NCI-H345 treated with DMSO at 0.1 percent for 48 hours (cell line): Measurements from ENCODE around the gene SEC24B.

Source experiments
- DNase-seq: peaks from one replicate; lab custom pipeline; 2025; ENCODE audit not compliant: unreplicated experiment; lab: John Stamatoyannopoulos, UW

Gene SEC24B

DNA sequence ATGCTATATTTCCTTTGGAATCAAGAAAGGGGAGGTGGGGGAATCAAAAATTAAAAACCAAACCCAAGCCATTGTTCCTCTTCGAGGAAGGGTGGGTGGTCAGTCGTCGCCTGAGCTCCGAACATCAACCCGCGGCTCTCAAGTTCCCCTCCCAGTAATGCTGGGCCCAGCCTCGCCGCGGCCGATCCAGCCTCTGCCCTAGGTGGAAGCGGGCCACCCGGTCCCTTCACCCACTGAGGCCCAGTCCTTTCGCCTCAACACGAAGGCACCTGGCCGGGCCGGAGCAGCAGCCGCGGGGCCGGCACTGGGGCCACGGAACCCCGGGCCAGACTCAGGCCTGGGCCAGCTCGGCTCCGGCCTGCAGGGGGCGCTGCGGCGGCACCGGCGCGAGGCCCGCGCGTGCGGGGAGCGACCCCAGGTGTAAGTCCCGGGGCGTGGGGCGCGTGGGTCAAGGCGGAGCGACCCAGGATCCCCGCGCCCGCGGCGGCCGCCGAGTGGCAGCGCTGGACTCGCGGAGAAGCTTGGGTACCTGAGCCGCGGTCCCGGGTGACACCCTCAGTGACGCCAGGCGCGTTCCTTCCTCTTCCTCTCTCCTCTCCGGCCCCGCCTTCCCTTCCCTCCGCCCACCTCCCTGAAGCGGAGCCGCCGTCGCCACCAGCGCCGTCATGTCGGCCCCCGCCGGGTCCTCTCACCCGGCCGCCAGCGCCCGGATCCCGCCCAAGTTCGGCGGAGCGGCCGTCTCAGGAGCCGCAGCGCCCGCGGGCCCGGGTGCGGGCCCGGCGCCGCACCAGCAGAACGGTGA, at the start of gene SEC24B:
Gene SEC24B, plus strand, starts transcription at position 611 of the 802 bp plus-strand sequence. Its CDS starts 55 bp downstream, at position 666.
- peak; percentile 26 for DNase-seq

DNA sequence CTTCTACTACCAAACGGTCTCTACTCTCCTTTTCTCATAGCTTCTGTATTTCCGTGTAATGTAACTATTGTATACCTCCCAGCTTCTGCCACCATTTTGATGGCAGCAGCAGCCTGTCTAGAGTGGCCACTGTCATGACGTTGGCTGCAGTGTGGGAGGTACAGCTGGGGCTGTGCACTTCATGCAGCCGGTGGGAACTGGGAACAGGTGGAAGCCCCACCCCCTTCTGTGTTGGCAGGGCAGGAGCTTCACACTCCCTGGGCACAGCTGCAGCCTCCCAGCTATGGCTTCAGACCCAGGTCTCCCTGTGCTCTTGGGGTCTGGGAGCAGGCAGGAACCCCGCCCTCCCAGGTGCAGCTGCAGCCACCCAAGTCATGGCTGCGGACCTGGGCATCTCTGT, 49.8 kb upstream of the SEC24B start:
- no peak for DNase-seq

DNA sequence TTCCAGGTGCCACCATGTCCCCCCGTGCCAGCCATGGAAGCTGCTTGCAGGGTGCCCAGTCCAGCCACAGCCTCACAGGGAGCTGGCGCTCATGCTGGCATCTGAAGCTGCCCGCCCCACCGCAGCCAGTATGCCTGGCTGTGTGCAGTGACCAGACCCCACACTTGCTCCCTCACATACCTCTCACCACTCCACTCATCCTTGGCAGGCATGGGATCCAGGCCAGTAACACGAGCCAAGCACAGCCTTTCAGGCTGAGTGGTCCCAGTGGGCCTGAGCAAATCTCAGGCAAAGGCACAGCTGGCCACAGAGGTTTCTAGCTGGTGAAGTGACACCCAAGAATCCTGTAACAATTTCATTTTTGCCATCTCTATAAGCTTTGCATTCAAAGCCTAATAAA, 48.4 kb upstream of the SEC24B start:
- no peak for DNase-seq

DNA sequence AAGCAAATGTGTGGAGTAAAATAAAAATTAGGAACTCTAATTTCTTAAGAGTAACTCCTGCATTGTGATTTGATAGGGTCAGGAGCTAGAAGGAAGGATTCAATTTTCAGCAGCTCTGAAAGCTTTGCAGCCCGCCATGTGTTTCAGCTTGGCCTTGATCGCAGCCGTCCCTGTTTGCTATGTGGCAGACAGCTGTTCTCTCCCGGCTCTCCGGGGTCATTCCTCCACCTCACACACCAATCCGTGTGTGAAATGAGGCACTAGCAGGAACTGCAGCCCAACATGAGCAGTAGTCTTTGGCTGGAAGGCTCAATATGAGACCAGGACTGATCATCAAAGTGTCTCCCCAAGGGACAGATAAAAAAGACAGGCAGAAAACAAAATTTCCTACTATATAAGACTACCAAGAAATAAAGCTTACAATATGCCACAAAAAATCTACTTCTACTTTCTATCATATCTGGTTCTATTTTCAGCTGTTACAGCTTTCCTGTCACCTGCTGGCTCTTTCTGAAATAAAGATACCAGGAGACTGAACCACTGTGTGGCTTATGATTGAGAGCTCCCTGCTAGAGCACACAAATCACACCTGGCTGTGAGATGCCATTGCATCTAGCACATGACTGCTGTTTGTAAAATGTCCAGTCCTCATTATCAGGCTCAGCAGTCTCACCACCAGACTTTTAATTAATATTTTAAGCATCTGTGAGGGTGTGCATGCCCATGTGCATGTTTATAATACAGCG, 44.1 kb upstream of the SEC24B start:
- DNase-seq = no peak

DNA sequence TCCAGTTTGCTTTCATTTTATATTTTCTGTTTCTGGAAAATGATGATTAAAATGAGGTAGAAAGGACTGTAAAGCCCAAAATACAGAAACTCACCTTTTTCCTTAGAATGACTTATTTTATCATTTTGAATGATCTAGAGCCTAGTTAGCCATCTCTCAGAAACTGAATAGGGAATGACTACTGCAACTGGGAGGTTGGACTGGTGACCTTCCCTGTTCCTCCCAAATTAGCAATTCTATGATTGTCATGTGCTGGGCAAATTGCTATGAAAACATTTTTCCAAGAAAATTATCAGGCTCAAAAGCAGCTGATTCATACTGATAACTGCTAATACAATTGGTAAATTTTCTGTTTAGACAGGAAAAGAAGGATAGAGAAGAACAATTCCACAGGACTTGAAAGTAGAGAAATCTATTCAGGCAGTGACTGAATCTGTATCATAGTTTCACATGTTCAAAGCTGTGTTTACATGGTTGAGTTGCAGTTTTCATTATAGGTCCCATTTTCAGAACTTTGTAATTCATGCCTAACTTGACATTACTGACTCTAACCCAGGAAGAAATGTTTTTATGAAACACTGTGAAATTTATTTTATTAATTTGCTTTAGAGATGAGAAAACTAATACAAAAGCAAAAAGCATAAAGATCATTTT, 43.4 kb upstream of the SEC24B start:
- DNase-seq = no peak

DNA sequence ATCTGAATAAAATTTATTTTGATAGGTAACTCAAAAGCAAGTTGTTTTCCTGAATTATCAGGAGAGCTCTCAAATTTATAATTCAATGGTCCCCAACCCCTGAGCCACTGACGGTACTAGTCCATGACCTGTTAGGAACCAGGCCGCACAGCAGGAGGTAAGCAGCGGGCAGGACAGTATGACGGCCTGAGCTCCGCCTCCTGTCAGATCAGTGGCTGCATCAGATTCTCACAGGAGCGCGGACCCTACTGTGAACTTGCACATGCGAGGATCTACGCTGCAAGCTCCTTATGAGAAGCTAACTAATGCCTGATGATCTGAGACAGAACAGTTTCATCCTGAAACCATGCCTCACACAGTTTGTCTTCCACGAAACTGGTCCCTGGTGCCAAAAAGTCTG, 37.9 kb upstream of the SEC24B start:
- no peak for DNase-seq

DNA sequence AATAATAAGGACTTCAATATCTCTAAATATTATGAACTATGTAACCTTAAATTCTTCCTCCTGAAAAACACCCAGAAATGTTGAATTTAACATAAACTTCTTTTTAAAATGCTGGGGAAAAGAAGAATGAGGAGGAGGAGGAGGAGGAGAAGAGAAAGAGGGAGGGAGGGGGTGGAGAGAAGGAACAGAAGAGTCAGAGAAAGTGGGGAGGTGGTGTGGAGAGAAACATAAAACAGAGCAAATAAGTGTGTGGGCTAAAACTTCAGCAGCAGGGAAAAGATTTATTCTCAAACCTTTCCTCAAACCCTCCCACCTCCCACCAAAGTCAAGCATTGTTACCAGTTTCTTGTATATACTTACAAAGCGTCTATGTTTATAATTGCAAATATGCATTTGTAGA, 34.7 kb upstream of the SEC24B start:
- no peak for DNase-seq

DNA sequence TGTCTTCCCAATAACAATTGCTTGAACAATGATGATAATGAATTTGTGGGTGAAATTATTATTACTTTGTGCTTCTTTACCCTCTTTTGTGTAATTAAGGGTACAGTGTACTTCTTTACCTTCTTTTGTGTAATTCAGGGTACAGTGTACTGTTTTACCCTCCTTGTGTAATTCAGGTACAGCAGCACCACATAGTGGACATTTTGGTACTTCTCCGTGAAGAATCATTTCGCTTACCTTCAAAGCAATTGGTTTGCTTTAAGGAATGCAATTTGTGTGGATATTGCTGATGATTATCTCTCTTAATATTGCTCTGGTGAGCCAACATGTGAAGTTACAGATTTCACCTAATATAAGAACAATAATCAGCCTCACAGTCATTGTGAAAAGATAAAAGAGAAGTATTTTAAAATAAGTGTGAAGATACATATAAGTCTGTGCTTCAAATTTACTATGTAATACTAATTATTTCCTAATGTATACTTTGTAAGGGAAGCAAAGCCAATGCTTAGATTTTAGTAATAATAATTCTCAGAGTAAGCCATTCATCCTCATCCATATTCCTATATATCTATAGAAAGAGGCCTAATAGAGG, 27.2 kb upstream of the SEC24B start:
- DNase-seq = peak; percentile 8

DNA sequence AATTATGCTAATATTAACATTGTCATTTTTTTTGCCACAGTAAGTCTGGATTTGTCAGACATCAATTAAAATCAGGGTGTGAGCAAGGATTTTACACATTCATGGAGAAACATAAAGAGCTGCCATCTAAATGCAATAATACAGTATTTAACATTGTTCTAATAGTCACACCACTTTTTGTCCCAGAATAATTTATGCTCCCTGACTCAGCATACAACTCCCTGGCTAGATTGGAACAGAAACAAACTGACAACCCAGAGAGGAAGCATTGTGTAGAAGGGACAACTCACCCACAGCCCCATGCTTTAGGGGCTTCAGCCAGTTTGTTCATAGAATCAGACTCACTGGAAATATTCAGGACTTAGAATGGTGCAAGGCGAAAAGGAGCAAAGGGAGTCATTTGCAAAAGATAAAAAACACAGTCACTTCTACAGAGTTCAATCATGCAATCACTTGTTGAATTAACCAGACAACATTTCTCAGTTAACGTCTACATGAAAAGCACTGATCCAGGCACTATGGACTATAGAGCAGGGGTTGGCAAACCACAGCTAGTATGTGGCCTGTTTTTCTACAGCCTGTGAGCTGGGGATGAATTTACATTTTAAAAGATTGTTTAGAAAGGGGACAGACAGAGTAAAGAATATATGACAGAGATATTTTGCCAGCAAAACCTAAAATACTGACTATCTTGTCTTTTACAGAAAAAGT, 26.4 kb upstream of the SEC24B start:
- DNase-seq = no peak

DNA sequence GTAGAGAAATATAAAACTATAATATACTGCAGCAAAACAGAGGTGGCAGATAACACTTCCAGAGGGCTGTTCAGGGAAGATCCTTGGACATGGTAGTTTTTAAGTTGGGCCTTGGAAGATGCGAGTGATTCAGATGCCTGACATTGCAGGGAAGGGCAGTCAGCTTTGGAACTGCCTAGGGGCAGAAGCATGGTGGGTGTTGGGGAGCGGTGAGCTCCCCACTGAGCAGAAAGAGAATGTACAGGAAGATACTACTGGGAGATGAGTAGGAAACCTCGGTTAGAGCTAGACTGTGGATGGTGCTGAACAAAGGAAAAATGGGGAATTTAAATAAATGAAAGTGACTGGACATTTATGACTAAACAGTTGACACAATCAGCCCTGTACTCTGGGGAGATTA, 24.9 kb upstream of the SEC24B start:
- DNase-seq = no peak

DNA sequence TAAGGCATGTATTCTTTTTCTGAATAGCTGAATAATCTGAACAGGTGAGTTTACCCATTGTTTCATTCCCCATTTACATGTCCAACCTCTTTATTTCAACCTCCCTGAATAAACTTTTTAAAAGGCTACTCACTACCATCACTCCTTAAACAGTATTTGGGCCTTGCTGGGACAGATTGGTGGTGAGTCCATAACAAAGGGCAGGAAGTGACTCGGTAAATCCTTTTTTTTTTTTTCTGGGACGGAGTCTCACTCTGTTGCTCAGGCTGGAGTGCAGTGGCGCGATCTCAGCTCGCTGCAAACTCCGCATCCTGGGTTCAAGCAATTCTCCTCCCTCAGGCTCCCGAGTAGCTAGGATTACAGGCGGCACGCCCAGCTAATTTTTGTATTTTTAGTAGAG, 23.4 kb upstream of the SEC24B start:
- DNase-seq = no peak

DNA sequence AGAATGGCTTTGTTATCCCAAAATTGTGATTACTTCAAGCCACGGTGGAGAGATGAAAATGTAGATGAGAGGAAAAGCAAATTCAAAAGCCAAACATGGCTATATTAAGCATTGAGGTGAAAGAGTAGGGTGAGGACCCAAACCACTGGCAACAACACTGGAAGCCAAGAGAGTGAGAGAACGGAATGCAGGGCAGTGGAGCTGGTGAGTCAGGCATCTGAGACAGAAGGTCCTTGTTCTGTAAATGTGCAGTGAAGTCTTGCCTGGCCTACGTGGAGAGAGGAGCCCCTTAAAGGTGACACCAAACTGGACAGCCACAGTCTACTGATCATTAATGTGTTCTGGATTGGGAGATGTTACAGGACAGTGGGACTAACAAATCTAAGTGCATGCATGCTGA, 22.8 kb upstream of the SEC24B start:
- DNase-seq = no peak

DNA sequence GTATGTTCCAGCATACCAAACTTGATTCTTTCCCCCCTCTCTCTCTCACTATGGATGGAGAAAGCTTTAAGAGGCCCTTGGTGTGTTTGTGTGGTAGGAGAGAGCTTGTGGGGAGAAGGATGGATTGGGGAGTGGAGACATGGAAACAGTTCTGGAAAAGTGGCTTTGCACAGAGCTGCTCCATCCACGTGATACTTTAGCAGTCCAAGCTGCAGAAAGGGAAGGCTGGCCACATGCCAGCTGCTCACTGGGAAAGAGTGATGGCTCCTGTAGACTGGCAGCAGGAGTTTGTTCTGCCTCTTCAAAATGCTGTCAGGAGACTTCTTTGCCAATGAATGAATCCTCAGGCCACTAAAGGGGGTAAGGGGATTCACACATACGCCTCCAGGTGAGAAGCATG, 21.7 kb upstream of the SEC24B start:
- DNase-seq = peak; percentile 23

DNA sequence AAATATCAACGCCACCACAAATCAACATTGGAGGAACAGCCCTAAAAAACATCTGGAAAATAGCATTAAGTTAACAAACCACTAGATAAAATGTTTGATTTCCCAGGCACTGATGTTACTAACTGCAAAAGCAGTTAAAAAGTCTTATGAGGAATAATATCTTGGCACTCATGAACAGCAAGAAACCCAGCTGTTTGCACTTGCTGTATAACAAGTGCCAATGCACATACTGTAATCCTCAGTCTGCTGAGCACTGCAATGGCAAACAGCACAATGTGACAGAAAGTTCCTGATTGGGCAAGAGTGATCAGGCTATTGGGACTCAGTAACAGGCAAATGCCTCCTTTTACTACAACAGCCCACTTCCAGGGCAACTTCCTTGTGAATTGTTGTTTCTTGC, 20.8 kb upstream of the SEC24B start:
- no peak for DNase-seq

DNA sequence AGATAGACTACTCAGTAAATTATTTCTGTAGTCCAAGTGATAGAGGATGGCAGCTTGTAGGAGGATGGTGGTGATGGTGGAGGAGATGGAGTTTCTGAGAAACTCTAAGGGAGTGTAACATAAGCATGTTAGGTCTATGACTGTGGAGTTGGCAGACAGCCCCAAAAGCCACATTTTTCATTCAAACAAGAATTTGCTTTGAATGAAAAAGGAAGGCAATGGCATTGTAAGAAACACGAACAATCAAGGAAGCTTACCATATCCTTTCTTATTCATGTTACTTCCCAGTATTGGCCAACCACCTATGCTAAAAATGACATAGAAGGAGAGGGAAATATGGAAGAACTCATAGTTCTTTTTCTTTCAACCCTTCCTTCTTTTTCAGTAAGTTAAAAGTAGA, 18.7 kb upstream of the SEC24B start:
- no peak for DNase-seq

DNA sequence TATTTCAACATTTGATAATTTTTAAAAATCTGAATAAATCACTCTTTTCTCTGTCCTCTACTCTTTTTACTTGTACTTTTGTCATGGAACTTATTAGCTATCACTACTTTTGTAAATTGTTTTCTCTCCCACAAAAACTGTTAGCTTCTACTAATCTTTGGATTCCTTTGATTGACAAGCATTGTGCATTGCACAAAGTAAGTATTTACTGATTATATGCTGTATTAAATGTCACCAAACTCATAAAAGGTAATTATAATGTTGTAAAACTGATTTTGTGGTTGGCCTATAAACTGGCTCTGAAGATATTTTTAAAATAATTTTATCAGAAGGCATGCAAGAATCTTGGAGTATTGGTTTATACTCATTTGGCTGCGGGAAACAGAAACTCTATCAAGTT, 15.0 kb upstream of the SEC24B start:
- no peak for DNase-seq

DNA sequence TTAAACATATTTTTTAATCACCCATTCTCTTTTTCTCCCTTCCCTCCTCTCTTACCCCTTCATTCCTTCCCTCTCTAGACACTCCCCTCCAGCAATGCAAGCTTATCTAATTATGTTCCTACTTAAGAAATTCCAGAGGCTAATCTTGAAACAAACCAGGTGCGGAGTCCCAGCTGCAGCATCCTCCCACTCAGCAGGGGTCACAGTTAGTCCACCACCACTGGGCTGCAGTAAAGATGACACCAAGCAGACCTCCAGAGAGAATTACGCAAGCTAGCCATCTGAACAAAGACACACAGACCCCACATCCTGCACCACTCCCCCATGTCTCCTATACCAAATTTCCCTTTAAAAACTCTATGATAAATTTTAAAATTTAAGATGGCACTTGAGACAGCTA, 13.9 kb upstream of the SEC24B start:
- no peak for DNase-seq

DNA sequence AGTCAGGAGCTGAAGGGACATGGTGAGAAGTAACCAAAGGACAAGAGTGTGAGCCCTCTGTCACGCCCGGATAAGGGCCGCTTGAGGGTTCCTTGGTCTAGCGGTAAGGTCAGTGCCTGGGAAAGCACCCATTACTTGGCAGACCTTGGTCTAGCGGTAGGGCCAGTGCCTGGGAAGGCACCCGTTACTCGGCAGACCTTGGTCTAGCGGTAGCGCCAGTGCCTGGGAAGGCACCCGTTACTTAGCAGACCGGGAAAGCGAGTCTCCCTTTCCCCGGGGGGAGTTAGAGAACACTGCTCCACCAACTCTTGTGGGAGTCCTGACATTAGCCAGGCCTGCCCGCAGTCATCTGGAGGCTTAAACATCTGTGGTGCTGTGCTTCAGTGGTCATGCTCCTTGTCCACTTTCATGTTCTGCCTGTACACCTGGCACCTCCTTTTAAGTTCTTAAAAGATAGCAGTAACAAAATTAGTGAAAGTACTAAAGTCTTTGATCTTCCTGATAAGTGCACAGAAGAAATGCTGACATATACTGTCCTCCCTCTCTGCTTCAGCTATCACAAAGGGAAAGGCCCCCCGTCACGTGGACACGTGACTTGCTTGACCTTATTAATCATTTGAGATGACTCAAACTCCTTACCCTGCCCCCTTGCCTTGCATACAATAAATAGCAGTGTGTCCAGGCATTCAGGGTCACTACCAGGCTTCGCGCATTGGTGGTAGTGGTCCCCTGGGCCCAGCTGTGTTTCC, 9.3 kb upstream of the SEC24B start:
- DNase-seq = no peak

DNA sequence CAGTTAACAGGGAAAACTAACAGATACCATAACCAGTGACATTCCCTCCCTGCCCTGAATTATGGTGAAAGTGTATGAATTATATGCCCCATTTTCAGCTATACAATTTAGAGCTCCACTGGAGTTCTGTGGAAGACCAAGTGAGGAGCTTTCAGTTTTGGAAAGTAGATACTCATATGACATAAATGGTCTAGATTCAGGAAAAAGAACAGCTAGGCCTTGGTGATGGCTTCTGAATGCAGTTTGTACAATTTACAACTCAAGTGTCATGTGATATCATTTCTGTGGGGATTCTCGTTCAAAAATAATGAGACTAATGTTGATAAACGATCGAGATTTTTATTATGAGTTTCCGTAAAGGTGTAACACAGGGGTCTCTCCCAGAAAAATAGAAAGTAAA, 8.2 kb upstream of the SEC24B start:
- DNase-seq = no peak

DNA sequence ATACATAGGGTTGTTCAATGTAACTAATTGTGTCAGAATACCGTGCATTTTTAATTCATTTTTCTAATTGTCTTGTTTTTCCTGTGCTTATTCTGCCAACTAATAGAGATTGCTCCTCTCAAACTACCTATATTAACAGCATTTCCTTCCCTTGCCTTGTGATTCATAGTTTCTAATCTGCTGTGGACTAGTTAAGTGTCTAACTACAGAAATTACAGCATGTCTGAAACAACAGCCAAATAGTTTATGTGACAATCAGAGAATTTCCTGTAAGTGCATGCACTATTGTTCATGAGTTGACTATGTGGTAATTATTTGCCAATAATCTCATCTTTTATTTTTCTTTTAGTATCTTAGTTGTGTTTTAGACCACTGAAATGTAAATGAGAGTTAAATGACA, 4.1 kb upstream of the SEC24B start:
- no peak for DNase-seq
